Stimulated activated CD4-positive, alpha-beta T cell treated with anti-CD3 and anti-CD28 coated beads, Interleukin-15, amount 100 ng/mL, for 1 hour (primary cell): ENCODE data around the gene GABRR2.

Experiments used
- DNase-seq, 2 donors: peaks; one replicate each; pipeline ENCODE4 v3.0.0-alpha.2; 2020; ENCODE audit warnings: low read depth in 1 of 2, low spot score in 1 of 2

Gene GABRR2

GRCh38 chr6:89291256-89291819, 23.8 kb downstream of the GABRR2 start:
- no peak for DNase-seq

GRCh38 chr6:89290401-89291155, 24.5 kb downstream of the GABRR2 start:
- DNase-seq: no peak

- DNase-seq: no peak
Observed at GRCh38 chr6:89289710-89290109, 25.4 kb downstream of the GABRR2 start.

GRCh38 chr6:89287351-89288028, 27.6 kb downstream of the GABRR2 start:
- no peak for DNase-seq

- DNase-seq: no peak
Observed at GRCh38 chr6:89286516-89286915, 28.6 kb downstream of the GABRR2 start.

- no peak for DNase-seq
Observed at GRCh38 chr6:89284963-89285735, 29.9 kb downstream of the GABRR2 start.

- no peak for DNase-seq
Observed at GRCh38 chr6:89284081-89284480, 31.0 kb downstream of the GABRR2 start.

- DNase-seq: no peak
Observed at GRCh38 chr6:89282749-89283148, 32.4 kb downstream of the GABRR2 start.

GRCh38 chr6:89281779-89282246, 33.3 kb downstream of the GABRR2 start:
- DNase-seq: no peak

GRCh38 chr6:89278956-89279355, 36.1 kb downstream of the GABRR2 start:
- DNase-seq: no peak

GRCh38 chr6:89275900-89276299, 39.2 kb downstream of the GABRR2 start:
- DNase-seq: no peak

- no peak for DNase-seq
Observed at GRCh38 chr6:89273816-89274215, 41.3 kb downstream of the GABRR2 start.

GRCh38 chr6:89272596-89272995, 42.5 kb downstream of the GABRR2 start:
- DNase-seq: no peak

GRCh38 chr6:89270951-89271721, 44.0 kb downstream of the GABRR2 start:
- no peak for DNase-seq

- no peak for DNase-seq
Observed at GRCh38 chr6:89269981-89270380, 45.1 kb downstream of the GABRR2 start.

GRCh38 chr6:89269252-89269651, 45.8 kb downstream of the GABRR2 start:
- DNase-seq: no peak

- no peak for DNase-seq
Observed at GRCh38 chr6:89268776-89269175, 46.3 kb downstream of the GABRR2 start.

GRCh38 chr6:89267918-89268317, 47.2 kb downstream of the GABRR2 start:
- DNase-seq: no peak

GRCh38 chr6:89264296-89264695, 50.8 kb downstream of the GABRR2 start:
- no peak for DNase-seq

- DNase-seq: no peak
Observed at GRCh38 chr6:89260832-89261231, 54.3 kb downstream of the GABRR2 start.

GRCh38 chr6:89260310-89260709, 54.8 kb downstream of the GABRR2 start:
- no peak for DNase-seq
